ENCODE data around the gene ZNF414.

ZNF414 gene

DNA sequence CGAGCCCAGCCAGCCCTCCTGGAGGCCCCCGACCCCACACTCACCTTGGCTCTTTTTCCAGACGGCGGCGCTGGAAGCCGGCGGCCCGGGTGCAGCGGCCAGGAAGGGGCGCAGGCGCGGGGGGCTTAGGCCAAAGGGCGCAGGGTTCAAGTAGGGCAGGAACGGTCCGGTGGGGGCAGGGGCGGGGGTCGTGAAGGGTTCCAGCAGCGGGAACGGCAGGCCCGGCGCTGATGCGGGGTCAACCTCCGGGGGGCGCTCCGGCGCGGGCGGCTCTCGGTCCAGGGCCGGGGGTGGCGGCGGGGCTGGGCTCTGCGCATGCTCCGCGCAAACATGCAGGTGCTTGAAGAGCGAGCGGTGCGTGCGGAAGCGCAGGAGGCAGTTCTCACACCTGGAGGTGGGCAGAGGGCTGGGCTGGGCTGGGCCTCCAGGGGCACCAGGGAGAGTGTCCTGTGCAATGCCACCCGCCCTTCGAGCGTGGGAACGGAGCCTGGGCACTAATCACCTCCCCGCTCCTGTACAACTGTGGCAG lies 2.3 kb downstream of the ZNF414 start:
- H3K4me3 ChIP-seq (ENCODE audit: control insufficient read depth, low read depth, low read length): no peak overlapping the region
- TF ChIP-seq, protein P1, sequence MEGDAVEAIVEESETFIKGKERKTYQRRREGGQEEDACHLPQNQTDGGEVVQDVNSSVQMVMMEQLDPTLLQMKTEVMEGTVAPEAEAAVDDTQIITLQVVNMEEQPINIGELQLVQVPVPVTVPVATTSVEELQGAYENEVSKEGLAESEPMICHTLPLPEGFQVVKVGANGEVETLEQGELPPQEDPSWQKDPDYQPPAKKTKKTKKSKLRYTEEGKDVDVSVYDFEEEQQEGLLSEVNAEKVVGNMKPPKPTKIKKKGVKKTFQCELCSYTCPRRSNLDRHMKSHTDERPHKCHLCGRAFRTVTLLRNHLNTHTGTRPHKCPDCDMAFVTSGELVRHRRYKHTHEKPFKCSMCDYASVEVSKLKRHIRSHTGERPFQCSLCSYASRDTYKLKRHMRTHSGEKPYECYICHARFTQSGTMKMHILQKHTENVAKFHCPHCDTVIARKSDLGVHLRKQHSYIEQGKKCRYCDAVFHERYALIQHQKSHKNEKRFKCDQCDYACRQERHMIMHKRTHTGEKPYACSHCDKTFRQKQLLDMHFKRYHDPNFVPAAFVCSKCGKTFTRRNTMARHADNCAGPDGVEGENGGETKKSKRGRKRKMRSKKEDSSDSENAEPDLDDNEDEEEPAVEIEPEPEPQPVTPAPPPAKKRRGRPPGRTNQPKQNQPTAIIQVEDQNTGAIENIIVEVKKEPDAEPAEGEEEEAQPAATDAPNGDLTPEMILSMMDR (conservative IDR thresholded peaks at IDR 0.05; ENCODE audit: control insufficient read depth, insufficient read depth, low read depth, low read length): no peak
- no peak for DNase-seq (ENCODE audit: low read depth)

DNA sequence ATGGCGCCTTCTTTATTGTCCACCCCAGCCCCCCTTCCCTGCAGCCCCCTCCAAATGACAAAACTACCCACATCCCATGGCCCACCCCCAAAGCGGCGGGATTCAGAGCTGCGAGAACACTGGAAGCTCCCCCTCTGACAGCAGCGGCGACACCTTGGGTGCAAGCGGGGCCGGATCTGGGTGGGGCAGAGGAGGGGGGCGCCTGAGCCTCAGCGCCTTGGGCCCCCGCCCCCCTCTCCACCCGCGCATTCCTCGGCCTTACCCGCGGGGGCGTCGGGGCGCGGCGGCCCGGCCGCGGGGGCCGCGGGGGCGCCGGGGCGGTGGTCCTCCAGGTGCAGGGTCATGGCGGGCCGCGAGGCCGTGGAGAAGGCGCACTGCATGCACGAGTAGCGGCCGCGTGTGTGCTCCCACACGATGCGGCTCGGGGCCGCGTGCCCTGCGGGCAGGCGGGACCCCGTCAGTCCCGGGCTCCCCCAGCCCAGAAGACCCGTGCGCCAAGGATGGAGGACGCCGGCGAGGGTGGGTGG lies 3.3 kb downstream of the ZNF414 start:
- no peak overlapping the region for H3K4me3 ChIP-seq (ENCODE audit: control insufficient read depth, low read depth, low read length)
- TF ChIP-seq, protein P1 (conservative IDR thresholded peaks at IDR 0.05; ENCODE audit: control insufficient read depth, insufficient read depth, low read depth, low read length): no peak
- no peak for DNase-seq (ENCODE audit: low read depth)

DNA sequence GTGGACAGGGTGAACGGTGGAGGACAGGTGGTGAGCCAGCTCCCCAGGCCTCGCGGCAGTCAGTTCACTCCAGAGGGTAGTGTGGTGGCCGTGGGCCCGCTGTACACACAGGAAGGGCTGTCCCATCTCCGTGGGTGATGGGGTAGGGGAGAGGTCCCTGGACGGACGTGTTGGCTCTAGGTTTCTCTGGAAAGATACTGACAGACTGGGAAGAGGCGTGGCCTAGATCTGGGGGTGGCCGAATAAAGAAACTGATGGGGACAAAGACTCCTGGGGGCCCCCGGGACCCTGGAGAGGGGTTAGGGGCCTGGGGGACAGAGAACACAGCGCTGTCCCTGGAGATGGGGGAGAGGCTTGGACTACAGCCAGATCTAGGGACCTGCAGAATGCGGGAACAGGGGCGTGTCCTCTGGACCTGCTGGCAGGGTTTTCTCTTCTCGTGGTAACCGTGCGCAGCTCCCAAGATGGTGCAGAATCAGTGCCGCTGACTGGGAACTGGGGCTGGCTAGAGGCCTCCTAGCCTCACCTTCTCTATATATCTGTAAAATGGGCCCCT lies 7.5 kb downstream of the ZNF414 start:
- peak overlapping the region; percentile 53 for H3K4me3 ChIP-seq (ENCODE audit: control insufficient read depth, low read depth, low read length)
- no peak for DNase-seq (ENCODE audit: low read depth)
- TF ChIP-seq, protein P1 (conservative IDR thresholded peaks at IDR 0.05; ENCODE audit: control insufficient read depth, insufficient read depth, low read depth, low read length): no peak

DNA sequence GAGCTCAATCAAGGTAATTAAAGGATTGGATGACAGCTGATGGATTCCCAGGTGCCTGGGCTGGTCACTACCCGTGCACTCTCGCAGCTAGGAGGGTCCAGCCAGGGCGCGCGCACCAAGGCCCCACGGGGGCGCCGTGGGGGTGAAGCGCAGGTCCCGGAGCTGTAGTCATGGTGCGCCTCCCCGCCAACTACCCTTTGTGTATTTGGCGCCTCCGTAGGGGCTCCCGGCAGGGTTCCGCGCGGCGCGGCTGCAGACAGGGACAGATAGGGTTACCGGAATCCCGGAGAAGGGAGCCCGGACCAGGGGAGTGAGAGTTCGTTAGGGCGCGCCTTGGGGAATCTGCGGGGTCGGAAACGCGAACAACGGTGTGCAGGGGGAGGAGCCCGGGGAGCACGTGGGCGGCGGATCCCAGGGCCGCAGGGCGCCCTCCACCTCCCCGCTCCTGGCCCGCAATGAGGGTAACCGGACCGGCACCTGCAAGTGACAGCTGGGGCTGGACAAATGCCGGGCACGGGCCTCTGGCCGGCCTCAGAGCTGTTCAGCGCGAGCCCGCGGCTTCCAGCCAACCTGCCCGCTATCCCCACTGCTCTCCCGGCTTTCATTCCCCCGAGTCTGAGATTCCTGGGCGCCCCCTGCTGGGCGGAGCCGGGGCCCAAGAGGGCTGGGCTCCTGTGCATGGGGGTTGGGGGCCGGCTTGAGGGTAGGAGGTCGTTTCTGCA lies 8.1 kb downstream of the ZNF414 start:
- peak overlapping the region; percentile 53 for H3K4me3 ChIP-seq (ENCODE audit: control insufficient read depth, low read depth, low read length)
- TF ChIP-seq, protein P1 (conservative IDR thresholded peaks at IDR 0.05; ENCODE audit: control insufficient read depth, insufficient read depth, low read depth, low read length): peak; percentile 64
- peak; percentile 51 for DNase-seq (ENCODE audit: low read depth)

DNA sequence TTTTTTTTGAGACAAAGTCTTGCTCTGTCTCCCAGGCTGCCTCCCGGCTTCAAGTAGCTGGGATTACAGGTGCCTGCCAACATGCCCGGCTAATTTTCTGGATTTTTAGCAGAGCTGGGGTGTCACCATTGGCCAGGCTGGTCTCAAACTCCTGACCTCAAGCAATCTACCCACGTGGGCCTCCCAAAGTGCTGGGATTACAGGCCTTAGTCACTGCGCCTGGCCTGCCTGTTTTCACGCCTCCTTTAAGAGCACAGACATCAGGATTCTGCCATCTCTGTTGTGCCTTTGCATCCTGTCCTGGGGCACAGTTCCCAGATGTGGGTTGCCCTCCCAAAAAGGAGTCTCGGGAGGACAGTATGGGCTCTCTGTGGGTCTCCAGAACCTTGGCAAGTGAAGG lies 9.0 kb downstream of the ZNF414 start:
- TF ChIP-seq, protein P1 (conservative IDR thresholded peaks at IDR 0.05; ENCODE audit: control insufficient read depth, insufficient read depth, low read depth, low read length): no peak
- no peak overlapping the region for H3K4me3 ChIP-seq (ENCODE audit: control insufficient read depth, low read depth, low read length)
- no peak for DNase-seq (ENCODE audit: low read depth)

DNA sequence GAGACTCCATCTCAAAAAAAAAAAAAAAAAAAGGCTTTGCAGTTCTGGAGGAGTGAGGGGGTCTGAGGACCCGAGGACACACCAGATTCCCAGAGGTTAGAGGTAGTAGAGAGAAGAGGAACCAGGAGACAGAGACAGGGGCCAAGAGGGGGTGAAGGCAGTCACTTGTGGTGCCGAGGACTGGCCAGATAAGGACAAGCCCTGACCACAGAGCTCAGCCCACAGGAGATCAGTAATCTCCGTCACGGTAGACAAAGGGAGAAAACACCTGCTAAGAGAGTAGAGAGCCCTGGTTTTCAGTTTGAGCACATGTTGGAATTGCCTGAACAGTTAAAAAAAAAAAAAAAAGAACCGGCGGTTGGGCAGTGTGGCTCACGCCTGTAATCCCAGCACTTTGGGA lies 9.8 kb downstream of the ZNF414 start:
- DNase-seq (ENCODE audit: low read depth): no peak
- no peak overlapping the region for H3K4me3 ChIP-seq (ENCODE audit: control insufficient read depth, low read depth, low read length)
- TF ChIP-seq, protein P1 (conservative IDR thresholded peaks at IDR 0.05; ENCODE audit: control insufficient read depth, insufficient read depth, low read depth, low read length): no peak

All from fibroblast of mammary gland (primary cell).